A673 (cell line): Measurements from ENCODE around the gene M1AP. TPM values are rescaled to one million over a fixed set of nuclear protein-coding genes. Genes with fewer than 3 reads are reported as not detected.
A peak's percentile ranks its signal among the peaks of the same experiment; 100 is the strongest.

ENCODE experiments used
- BruUV-seq: library from RNA; stranded (reverse); fragments of 400-500 nt; replicated peaks from 2 replicates; lab custom pipeline; 2021; lab: Mats Ljungman, UMichigan
- CTCF ChIA-PET: fragments of 300-600 bp; sonication (Branson Sonifier 250); formaldehyde crosslinking; loops from one replicate; lab custom pipeline; 2022; ENCODE audit warnings: antibody characterized with exemption; lab: Charles Lee
- POLR2A ChIA-PET: fragments of 300-600 bp; sonication (Branson Sonifier 250); formaldehyde crosslinking; loops from one replicate; lab custom pipeline; 2022; ENCODE audit warnings: antibody characterized with exemption; ENCODE audit not compliant: low non-redundant PET; lab: Charles Lee
- DNase-seq: peaks from one replicate; pipeline ENCODE4 v3.0.0-alpha.2; 2015; ENCODE audit warnings: low spot score
- H3K27ac ChIP-seq: fragments of 200-600 bp; sonication (generic); 2 replicates; pipeline ENCODE4 v1.5.1; 2016; ENCODE audit warnings: mixed run types, low read depth, mild to moderate bottlenecking, mixed read lengths, antibody characterized with exemption, low read length; ENCODE audit not compliant: poor library complexity, severe bottlenecking
- H3K27me3 ChIP-seq: fragments of 200-600 bp; sonication (generic); replicated peaks from 2 replicates; pipeline ENCODE4 v1.6.1; 2017; ENCODE audit warnings: mixed run types, low read depth, mild to moderate bottlenecking, mixed read lengths, antibody characterized with exemption, low read length; ENCODE audit not compliant: insufficient read depth, poor library complexity
- H3K36me3 ChIP-seq: fragments of 200-600 bp; sonication (generic); 2 replicates; pipeline ENCODE4 v1.6.1; 2016; ENCODE audit warnings: mixed run types, mild to moderate bottlenecking, mixed read lengths, antibody characterized with exemption, low read length; ENCODE audit not compliant: insufficient read depth, poor library complexity, severe bottlenecking
- H3K4me1 ChIP-seq: fragments of 200-600 bp; sonication (generic); 2 replicates; pipeline ENCODE4 v1.6.1; 2017; ENCODE audit warnings: mixed run types, mild to moderate bottlenecking, mixed read lengths, antibody characterized with exemption, low read length; ENCODE audit not compliant: insufficient read depth, poor library complexity, severe bottlenecking
- H3K4me3 ChIP-seq: fragments of 200-600 bp; sonication (generic); 2 replicates; pipeline ENCODE4 v1.5.1; 2016; ENCODE audit warnings: low read depth, mixed run types, mild to moderate bottlenecking, mixed read lengths, low read length; ENCODE audit not compliant: poor library complexity, severe bottlenecking
- H3K9me3 ChIP-seq: fragments of 200-600 bp; sonication (generic); 2 replicates; pipeline ENCODE4 v1.6.1; 2016; ENCODE audit warnings: mixed run types, low read depth, mild to moderate bottlenecking, mixed read lengths, antibody characterized with exemption, low read length; ENCODE audit not compliant: poor library complexity, severe bottlenecking
- CTCF ChIP-seq: fragments of 300-800, 200-600 bp; sonication (generic); conservative IDR thresholded peaks from 2 replicates; pipeline ENCODE4 v1.5.1; 2017; ENCODE audit warnings: low read depth, mild to moderate bottlenecking, antibody characterized with exemption, low read length, moderate library complexity, mixed read lengths
- EZH2 ChIP-seq: fragments of 200-600 bp; sonication (generic); IDR thresholded peaks from 2 replicates; pipeline ENCODE4 v1.6.1; 2017; ENCODE audit warnings: borderline replicate concordance, low read depth, mild to moderate bottlenecking, mixed read lengths, antibody characterized with exemption, low read length; ENCODE audit not compliant: poor library complexity, severe bottlenecking
- intact Hi-C: fragments of 100-400 bp; cut with micrococcal nuclease; formaldehyde crosslinking; loops from one replicate; pipeline ENCODE4 v1.10.0; 2022; ENCODE audit not compliant: unreplicated experiment
- total RNA-seq: library from RNA; stranded (reverse); gene quantifications from 2 replicates; pipeline ENCODE4 v1.2.3, GENCODE V29; 2021

M1AP gene
- total RNA-seq, 1 experiment from 2014 or later, result not detected

GRCh38 chr2:74655579-74655978 is 7.4 kb upstream of the M1AP start:
- Histone ChIP-seq H3K27ac (no peak overlapping the region), H3K4me3 (no peak overlapping the region), H3K27me3 (peaks cover 12% of the 10 kb centered on the region), H3K4me1 (peaks cover 4% of the 10 kb centered on the region), H3K36me3 (no peaks in the 10 kb centered on the region), H3K9me3 (no peaks in the 10 kb centered on the region)
- TF ChIP-seq CTCF (no peak), EZH2 (no peak)
- BruUV-seq, result no TSS peak
- ChIA-PET POLR2A (no interaction called here), CTCF (no interaction called here)
- no peak for DNase-seq
- intact Hi-C loops, result no loop called here

GRCh38 chr2:74653985-74654882 is 6.1 kb upstream of the M1AP start, which contains the start of gene SEMA4F:
SEMA4F (plus strand) TSS chr2:74654247; CDS start chr2:74654377, 130 bp downstream.
- ChIA-PET CTCF (no interaction called here), POLR2A (interaction anchor here (0.6 kb wide), 1 partner anchor 9 kb away, joined by 4 read pairs; no protein-coding TSS in a partner anchor)
- Histone ChIP-seq H3K9me3 (no peaks in the 10 kb centered on the region), H3K27ac (no peak within 1 kb of the TSS), H3K4me1 (peaks cover 4% of the 10 kb centered on the region), H3K4me3 (peak within 1 kb of the TSS; percentile 69), H3K36me3 (no peaks in the 10 kb centered on the region), H3K27me3 (peaks cover 12% of the 10 kb centered on the region)
- intact Hi-C loops, result no loop called here
- DNase-seq, result peak; percentile 97
- BruUV-seq, result no TSS peak
- TF ChIP-seq EZH2 (no peak), CTCF (no peak)

- ChIA-PET POLR2A (interaction anchor here (0.6 kb wide), 1 partner anchor 8 kb away, joined by 4 read pairs; no protein-coding TSS in a partner anchor), CTCF (no interaction called here)
- Histone ChIP-seq H3K27me3 (peaks cover 12% of the 10 kb centered on the region), H3K27ac (no peak overlapping the region), H3K36me3 (no peaks in the 10 kb centered on the region), H3K4me3 (peak overlapping the region; percentile 69), H3K4me1 (peaks cover 4% of the 10 kb centered on the region), H3K9me3 (no peaks in the 10 kb centered on the region)
- BruUV-seq, result no TSS peak
- no peak for TF ChIP-seq CTCF
- no peak for TF ChIP-seq EZH2
- intact Hi-C loops, result no loop called here
- DNase-seq, result peak; percentile 4
Measured at GRCh38 chr2:74653589-74653984, 5.5 kb upstream of the M1AP start.
